GM21825 (cell line): ENCODE data around the gene CYP19A1.
A peak's percentile ranks its signal among the peaks of the same experiment; 100 is the strongest.
"Not testable (repeated sequence)": the region's sequence is repeated elsewhere in the genome, so short reads cannot be mapped to it uniquely, and the experiment has no call there.

ENCODE experiments used
- ATAC-seq: cut with Tn5 transposase; IDR thresholded peaks from one replicate; pipeline ENCODE4 v1.9.1; 2021; ENCODE audit warnings: mild to moderate bottlenecking, moderate library complexity; ENCODE audit not compliant: unreplicated experiment

The CYP19A1 gene

DNA sequence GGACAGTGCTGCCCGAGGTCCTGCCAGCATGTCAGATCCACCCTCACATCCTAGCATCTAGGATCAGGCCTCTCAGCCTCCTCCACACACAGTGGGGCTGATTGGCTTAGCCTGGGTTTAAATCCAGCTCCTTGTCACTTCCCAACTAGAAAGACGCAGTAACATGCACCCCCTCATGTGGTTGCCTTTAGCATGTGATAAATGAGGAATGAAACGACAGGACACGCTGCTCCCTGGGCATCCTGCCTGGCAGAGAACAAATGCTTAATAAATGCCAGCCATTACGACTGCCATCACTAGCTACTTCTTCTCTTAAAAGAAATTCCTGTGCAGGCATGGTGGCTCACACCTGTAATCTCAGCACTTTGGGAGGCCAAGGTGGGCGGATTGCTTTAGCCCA lies 149.6 kb downstream of the CYP19A1 start:
- not testable (repeated sequence) for ATAC-seq

DNA sequence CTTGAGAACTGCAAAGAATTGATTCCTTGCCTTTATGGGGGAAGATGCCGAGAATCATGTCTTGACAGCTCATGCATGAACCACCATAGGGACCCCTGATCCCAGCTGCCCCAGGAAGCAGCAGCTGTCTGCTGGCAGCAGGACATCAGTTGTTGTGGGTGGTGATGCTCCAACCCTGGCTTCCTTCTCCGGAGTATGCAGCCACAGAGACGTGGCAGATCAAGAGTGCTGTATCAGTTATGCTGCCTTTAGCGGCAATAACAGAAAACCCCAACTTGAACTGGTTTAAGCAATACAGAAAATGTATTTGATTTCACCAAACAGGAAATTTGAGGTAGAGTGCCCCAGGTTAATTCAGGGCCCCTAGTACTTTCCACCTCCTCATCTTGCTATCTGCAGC lies 151.5 kb downstream of the CYP19A1 start:
- ATAC-seq = no peak

- no peak for ATAC-seq
These were observed 152.2 kb downstream of the CYP19A1 start for GRCh38 chr15:51186181-51186705.

DNA sequence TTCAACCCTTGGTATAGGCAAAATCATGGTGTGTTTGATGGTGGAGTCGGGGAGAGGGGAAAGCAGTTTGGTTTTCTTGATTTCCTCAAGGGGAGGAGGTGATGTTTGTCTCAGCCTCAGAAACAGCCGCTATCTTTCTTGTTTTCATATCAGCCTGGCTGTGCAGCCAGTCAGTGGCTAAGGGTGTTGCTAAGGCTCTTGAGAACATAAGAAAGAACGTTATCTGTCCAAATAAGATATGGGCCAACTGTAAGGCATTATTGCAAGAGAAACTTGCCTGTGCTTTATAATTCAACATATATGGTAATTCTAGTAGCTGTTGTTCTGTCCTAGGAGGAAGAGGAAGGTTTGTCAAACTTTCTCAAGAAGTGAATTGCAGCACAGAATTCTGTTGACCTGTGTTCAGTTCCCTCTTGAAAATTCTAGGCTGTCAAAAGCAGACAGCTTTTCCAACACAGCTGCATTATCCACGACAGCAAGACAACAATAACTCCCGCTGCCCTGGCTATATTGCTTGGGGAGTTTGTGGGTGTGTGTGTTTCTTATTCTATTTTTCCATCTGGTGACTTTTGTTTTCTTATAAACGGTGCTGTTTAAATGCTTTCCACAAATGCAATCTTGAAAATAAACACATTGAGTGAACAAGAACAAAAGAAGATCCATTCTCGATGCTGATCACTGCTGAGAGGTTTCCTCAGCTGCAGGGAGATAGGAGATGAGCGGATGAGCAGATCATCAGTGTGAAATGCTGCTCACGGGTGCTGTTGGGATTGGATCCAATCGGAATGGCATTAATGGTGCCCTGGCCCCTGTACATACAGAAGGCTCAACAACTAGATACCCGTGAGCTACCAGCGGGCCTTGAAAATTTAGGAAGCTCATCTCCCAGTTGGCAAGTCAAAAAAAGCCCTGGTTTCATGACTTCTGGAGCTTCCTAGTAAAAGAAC lies 152.9 kb downstream of the CYP19A1 start:
- no peak for ATAC-seq

DNA sequence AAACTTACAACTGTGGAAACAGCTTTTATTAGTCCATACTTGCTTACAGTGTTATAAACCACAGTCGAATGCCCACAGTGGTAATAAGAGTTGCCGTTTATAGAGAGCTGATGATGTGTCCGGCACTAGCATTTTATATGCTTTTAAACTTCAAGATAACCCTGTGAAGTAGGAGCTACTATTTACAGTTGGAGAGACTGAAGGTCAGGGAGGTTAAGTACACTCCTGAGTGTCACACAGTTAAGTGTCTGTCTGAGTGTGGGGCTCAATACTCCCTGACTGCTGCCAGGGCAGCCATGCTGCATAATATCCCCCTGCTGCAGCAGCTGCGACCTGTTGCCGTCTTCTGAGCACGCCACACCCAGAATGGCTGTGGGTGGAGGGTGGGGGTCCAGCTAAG lies 153.8 kb downstream of the CYP19A1 start:
- ATAC-seq = no peak

- no peak for ATAC-seq
These were observed 155.3 kb downstream of the CYP19A1 start for GRCh38 chr15:51183076-51183475.

GRCh38 chr15:51181905-51182304 lies 156.5 kb downstream of the CYP19A1 start:
- no peak for ATAC-seq

DNA sequence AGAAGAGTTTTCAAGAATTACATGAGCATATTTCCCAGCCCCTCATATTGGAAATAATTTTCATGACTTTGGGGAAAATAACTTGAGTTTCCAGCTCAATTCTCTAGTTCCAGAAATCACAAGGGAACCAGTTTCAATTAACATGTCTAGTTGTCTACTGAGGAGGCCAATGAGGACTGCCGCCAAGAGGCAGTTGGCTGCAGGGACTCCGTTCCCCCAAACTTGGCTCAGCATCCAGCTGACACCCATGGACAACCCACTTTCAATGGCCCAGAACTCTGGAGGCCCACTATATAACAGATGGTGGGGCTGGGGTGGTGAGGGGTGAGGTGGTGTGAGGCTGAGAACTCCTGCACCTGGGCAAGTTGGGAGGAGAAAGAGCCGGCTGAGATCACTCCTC lies 157.2 kb downstream of the CYP19A1 start:
- no peak for ATAC-seq

GRCh38 chr15:51180534-51180933 lies 157.9 kb downstream of the CYP19A1 start:
- ATAC-seq = no peak

- no peak for ATAC-seq
These were observed 158.4 kb downstream of the CYP19A1 start for GRCh38 chr15:51180011-51180410.

DNA sequence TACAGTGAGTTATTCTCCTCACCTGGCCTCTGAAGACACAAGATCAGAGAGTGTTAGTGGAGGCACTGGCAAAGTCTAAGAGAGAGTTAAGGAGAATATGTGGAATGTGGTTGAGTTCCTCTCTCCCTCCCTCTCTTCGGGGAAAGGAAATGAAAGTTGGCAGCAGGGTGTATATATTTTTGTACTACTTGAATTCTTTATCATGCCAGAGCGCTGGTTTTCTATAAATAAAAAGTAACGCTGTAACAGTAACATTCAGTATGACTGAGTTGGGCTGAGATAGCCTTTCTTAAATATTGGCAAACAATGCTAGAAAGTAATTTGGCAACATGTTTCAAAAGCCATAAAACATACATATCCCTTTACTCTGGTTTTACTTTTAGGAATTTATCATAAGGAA lies 166.2 kb downstream of the CYP19A1 start:
- no peak for ATAC-seq

DNA sequence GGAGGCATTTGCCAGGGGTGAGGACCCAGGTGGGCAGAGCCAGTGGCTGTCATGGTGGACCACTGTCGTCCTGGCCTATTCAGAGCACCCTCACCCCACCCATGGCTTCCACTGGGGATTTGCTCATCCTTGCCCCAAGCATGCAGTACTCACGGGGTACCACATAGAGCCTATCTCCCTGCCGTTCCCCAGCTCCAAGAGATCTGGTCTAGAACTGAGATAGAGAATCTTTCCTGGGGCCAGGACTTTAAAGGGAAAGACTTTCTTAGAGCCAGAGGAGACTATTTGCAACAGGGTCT lies 166.8 kb downstream of the CYP19A1 start:
- no peak for ATAC-seq

- no peak for ATAC-seq
These were observed 167.3 kb downstream of the CYP19A1 start for GRCh38 chr15:51170882-51171633.

GRCh38 chr15:51168700-51169099 lies 169.7 kb downstream of the CYP19A1 start:
- no peak for ATAC-seq

GRCh38 chr15:51163843-51164242 lies 174.6 kb downstream of the CYP19A1 start:
- no peak for ATAC-seq

GRCh38 chr15:51162865-51163762 lies 175.3 kb downstream of the CYP19A1 start:
- ATAC-seq = peak; percentile 75

DNA sequence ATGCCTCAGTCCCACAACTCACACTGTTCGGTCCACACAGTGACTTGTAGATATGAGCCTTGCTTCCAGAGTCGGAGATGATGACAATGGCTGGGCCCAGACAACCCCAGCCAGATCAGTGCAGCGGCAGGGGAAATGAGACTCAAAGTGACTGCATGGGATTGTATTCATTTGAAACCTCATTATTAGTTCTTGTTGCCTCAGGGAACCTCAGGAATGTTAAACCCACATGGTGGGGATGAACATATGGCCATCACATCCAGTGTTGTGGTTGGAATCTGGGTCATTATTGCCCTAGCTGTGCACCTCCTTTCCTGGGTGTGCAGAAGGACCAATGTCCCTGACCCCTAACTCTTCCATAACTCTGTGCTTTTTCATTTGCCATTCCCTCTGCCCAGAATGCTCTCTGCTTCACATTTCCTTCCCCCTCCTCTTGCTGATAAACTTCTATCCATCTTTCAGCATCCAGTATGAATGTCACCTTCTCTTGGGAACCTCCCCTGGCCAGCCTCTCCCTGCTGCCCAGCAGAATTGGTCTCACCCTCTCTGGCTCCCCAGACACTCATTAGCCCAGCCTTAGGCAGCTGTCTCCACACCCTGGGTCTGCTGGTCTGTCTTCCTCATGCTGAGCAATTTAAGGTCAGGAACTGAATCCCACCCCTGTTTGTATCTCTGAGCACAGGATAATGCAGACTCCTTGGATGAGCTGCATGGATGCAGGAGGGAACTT lies 176.7 kb downstream of the CYP19A1 start:
- ATAC-seq = no peak

DNA sequence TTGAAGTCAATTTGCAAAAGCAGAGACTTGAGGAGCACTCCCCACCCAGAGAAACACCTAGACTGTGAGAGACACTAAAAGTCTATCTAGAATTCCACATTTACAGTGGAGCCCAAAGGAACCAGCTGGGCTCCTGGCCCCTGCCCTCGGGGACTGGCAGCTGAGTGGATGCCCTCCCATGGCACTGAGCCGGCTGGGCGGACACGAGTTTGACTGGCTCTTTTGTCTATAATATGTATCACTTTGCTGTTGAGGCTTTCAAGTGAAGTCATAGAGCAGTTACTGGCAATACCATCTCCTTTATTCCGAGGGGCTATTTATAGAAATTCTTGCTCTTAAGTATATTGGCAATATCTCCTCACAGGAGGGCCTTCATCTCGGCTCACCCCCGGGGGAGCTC lies 177.9 kb downstream of the CYP19A1 start:
- ATAC-seq = no peak
